IMR-90 (cell line): ENCODE measurements around the gene ARHGEF16. TPM values are rescaled to one million over a fixed set of nuclear protein-coding genes. Genes with fewer than 3 reads are reported as not detected.
A peak's percentile ranks its signal among the peaks of the same experiment; 100 is the strongest.

Source experiments
- ATAC-seq: fragments of 200-7000 bp; cut with Tn5 transposase; 2 replicates; pipeline ENCODE4 v1.9.1; 2020; ENCODE audit warnings: low read depth, mild to moderate bottlenecking, moderate library complexity
- BruUV-seq: library from RNA; stranded (reverse); fragments of 400-500 nt; replicated peaks from 2 replicates; lab custom pipeline; 2021; lab: Mats Ljungman, UMichigan
- CTCF ChIA-PET: fragments of 300-600 bp; formaldehyde crosslinking; extraction: SDS; loops from one replicate; lab custom pipeline; 2021; ENCODE audit warnings: antibody characterized with exemption; lab: Yijun Ruan, JAX
- POLR2A ChIA-PET: fragments of 300-600 bp; sonication (Branson Sonifier 250); formaldehyde crosslinking; loops from one replicate; lab custom pipeline; 2022; ENCODE audit warnings: antibody characterized with exemption; ENCODE audit not compliant: unreplicated experiment; lab: Charles Lee
- DNase-seq: peaks from one replicate; pipeline ENCODE4 v3.0.0; 2013
- H2AFZ ChIP-seq: replicated peaks from 2 replicates; pipeline ENCODE3; 2013; ENCODE audit warnings: low read length, mild to moderate bottlenecking; ENCODE audit not compliant: poor library complexity
- H2AK5ac ChIP-seq: 2 replicates; pipeline ENCODE4 v1.6.1; 2013; ENCODE audit warnings: low read depth, low read length, inconsistent platforms
- H2AK9ac ChIP-seq: replicated peaks from 2 replicates; pipeline ENCODE3; 2013; ENCODE audit warnings: mild to moderate bottlenecking, low read depth, low read length, moderate library complexity; ENCODE audit not compliant: poor library complexity
- H2BK120ac ChIP-seq: 2 replicates; pipeline ENCODE4 v1.6.1; 2013; ENCODE audit warnings: low read depth, low read length, inconsistent platforms
- H2BK15ac ChIP-seq: 3 replicates; pipeline ENCODE4 v1.6.1; 2013; ENCODE audit warnings: low read depth, low read length, inconsistent platforms
- H2BK20ac ChIP-seq: 2 replicates; pipeline ENCODE4 v1.6.1; 2013; ENCODE audit warnings: low read depth, mild to moderate bottlenecking, inconsistent platforms, low read length, moderate library complexity
- H2BK5ac ChIP-seq: 2 replicates; pipeline ENCODE4 v1.6.1; 2013; ENCODE audit warnings: mild to moderate bottlenecking, low read depth, low read length, inconsistent platforms; ENCODE audit not compliant: poor library complexity, severe bottlenecking
- H3K14ac ChIP-seq: replicated peaks from 2 replicates; pipeline ENCODE4 v1.6.1; 2013; ENCODE audit warnings: low read depth, low read length, inconsistent platforms
- H3K18ac ChIP-seq: 2 replicates; pipeline ENCODE4 v1.6.1; 2013; ENCODE audit warnings: low read depth, low read length, control low read depth
- H3K23ac ChIP-seq: 2 replicates; pipeline ENCODE4 v1.6.1; 2013; ENCODE audit warnings: low read depth, low read length, inconsistent platforms
- H3K27ac ChIP-seq: 2 replicates; pipeline ENCODE4 v1.5.1; 2013; ENCODE audit warnings: mild to moderate bottlenecking, control low read depth, low read length; ENCODE audit not compliant: insufficient read depth
- H3K27me3 ChIP-seq: 2 replicates; pipeline ENCODE4 v1.6.1; 2013; ENCODE audit warnings: low read length; ENCODE audit not compliant: control insufficient read depth, insufficient read depth
- H3K36me3 ChIP-seq: 2 replicates; pipeline ENCODE4 v1.6.1; 2013; ENCODE audit warnings: low read length, mixed read lengths; ENCODE audit not compliant: control insufficient read depth, insufficient read depth
- H3K4ac ChIP-seq: 2 replicates; pipeline ENCODE4 v1.6.1; 2013; ENCODE audit warnings: low read depth, low read length, inconsistent platforms
- H3K4me1 ChIP-seq: 2 replicates; pipeline ENCODE4 v1.6.1; 2013; ENCODE audit warnings: low read length, mixed read lengths; ENCODE audit not compliant: control insufficient read depth, insufficient read depth
- H3K4me2 ChIP-seq: 2 replicates; pipeline ENCODE4 v1.6.1; 2013; ENCODE audit warnings: low read depth, mild to moderate bottlenecking, control low read depth, low read length, moderate library complexity
- H3K4me3 ChIP-seq: 2 replicates; pipeline ENCODE4 v1.5.1; 2013; ENCODE audit warnings: low read depth, mild to moderate bottlenecking, control low read depth, low read length, moderate library complexity; ENCODE audit not compliant: insufficient read depth
- H3K56ac ChIP-seq: 2 replicates; pipeline ENCODE4 v1.6.1; 2013; ENCODE audit warnings: low read length, inconsistent platforms; ENCODE audit not compliant: insufficient read depth; ENCODE audit errors: extremely low read depth
- H3K79me1 ChIP-seq, 2 experiments: 2 replicates each; pipeline ENCODE4 v1.6.1; 2013; ENCODE audit warnings: low read length in 2 of 2, inconsistent platforms in 1 of 2, low read depth in 1 of 2
- H3K9ac ChIP-seq: 2 replicates; pipeline ENCODE4 v1.6.1; 2013; ENCODE audit warnings: low read depth, low read length, control low read depth
- H3K9me1 ChIP-seq: 2 replicates; pipeline ENCODE4 v1.6.1; 2013; ENCODE audit warnings: low read length, inconsistent platforms; ENCODE audit not compliant: insufficient read depth
- H3K9me3 ChIP-seq: 2 replicates; pipeline ENCODE4 v1.6.1; 2013; ENCODE audit warnings: low read length; ENCODE audit not compliant: control insufficient read depth, insufficient read depth
- H4K20me1 ChIP-seq: 2 replicates; pipeline ENCODE4 v1.6.1; 2013; ENCODE audit warnings: low read length, inconsistent platforms; ENCODE audit not compliant: insufficient read depth
- H4K5ac ChIP-seq: 2 replicates; pipeline ENCODE4 v1.6.1; 2013; ENCODE audit warnings: mild to moderate bottlenecking, low read depth, low read length, control low read depth
- H4K8ac ChIP-seq, 2 experiments: 2 replicates each; pipeline ENCODE4 v1.6.1; 2013; ENCODE audit warnings: low read depth in 2 of 2, low read length in 2 of 2, control low read depth in 1 of 2, inconsistent platforms in 1 of 2
- H4K91ac ChIP-seq: 2 replicates; pipeline ENCODE4 v1.6.1; 2013; ENCODE audit warnings: low read depth, low read length, inconsistent platforms; ENCODE audit not compliant: insufficient read depth
- BHLHE40 ChIP-seq: fragments of 150-350 bp; IDR thresholded peaks from 2 replicates; pipeline ENCODE4 v1.6.1; 2016; ENCODE audit warnings: mild to moderate bottlenecking, low read depth, low read length
- CTCF ChIP-seq: conservative IDR thresholded peaks from 2 replicates; pipeline ENCODE4 v1.5.1; 2012; ENCODE audit warnings: mild to moderate bottlenecking, low read depth, low read length, improper control_type of control experiment
- whole genome bisulfite sequencing, 2 experiments: methylation state at CpG; one replicate each; pipeline versions ENCODE4 v1.1.5 to v1.1.7; 2013; ENCODE audit warnings: missing lambda C conversion rate in 2 of 2; ENCODE audit not compliant: insufficient read length in 1 of 2; ENCODE audit errors: extremely low coverage in 2 of 2; 5-methylcytosine and 5-hydroxymethylcytosine counted together
- dilution Hi-C: fragments of 300-500 bp; cut with HindIII; formaldehyde crosslinking; loops from one replicate; pipeline ENCODE4 v1.14.3; 2018; ENCODE audit warnings: low sequenced_read_pairs; ENCODE audit not compliant: unreplicated experiment
- in situ Hi-C: fragments of 300-500 bp; cut with MboI; formaldehyde crosslinking; loops from 3 replicates; pipeline ENCODE4 v1.14.3; 2019; ENCODE audit warnings: low sequenced_read_pairs, inconsistent platforms, mixed read lengths
- intact Hi-C: fragments of 100-400 bp; cut with micrococcal nuclease; formaldehyde crosslinking; loops from 2 replicates; pipeline ENCODE4 v1.10.0; 2022
- polyA plus RNA-seq, 3 experiments: library from polyadenylated mRNA; depleted of rRNA; stranded (reverse); fragments of >200 nt; gene quantifications; 2 replicates each; pipeline ENCODE4 v1.2.3, GENCODE V29; 2012; ENCODE audit warnings: low replicate concordance in 1 of 3
- total RNA-seq: library from RNA; depleted of rRNA; stranded (reverse); fragments of >200 nt; gene quantifications from 2 replicates; pipeline ENCODE4 v1.2.3, GENCODE V29; 2012

ARHGEF16 gene
- total and polyA plus RNA-seq, 2 of the 4 experiments (the other 2 are of a cell fraction): 0.18 to 0.39 TPM

- WGBS, 2 experiments: 48% methylated on average over 5 of the region's 14 CpGs; no CpG with 5 or more reads in 1 of the 2 experiments
- POLR2A ChIA-PET: no interaction called here
- no peak overlapping the region for H2AK5ac ChIP-seq
- no peaks in the 10 kb centered on the region for H3K9me1 ChIP-seq
- dilution Hi-C loops (no loop called here), in situ Hi-C loops (no loop called here), intact Hi-C loops (no loop called here)
- no peaks in the 10 kb centered on the region for H3K4me1 ChIP-seq
- ATAC-seq (no peak), DNase-seq (no peak)
- no TSS peak for BruUV-seq
- H3K9ac ChIP-seq: no peak overlapping the region
- no peak overlapping the region for H3K4ac ChIP-seq
- no peaks in the 10 kb centered on the region for H3K36me3 ChIP-seq
- H3K14ac ChIP-seq: no peak overlapping the region
- CTCF ChIA-PET: no interaction called here
- H3K27me3 ChIP-seq: peaks cover 16% of the 10 kb centered on the region
- H3K23ac ChIP-seq: no peak overlapping the region
- H4K20me1 ChIP-seq: no peaks in the 10 kb centered on the region
- no peak overlapping the region for H4K5ac ChIP-seq
- H3K56ac ChIP-seq: no peak overlapping the region
- H4K8ac ChIP-seq: no peak overlapping the region
- TF ChIP-seq CTCF (no peak), BHLHE40 (peak; percentile 29; the same call in 1 of the 2 replicates)
- no peak overlapping the region for H4K91ac ChIP-seq
- no peak overlapping the region for H2BK5ac ChIP-seq
- no peak overlapping the region for H3K4me3 ChIP-seq
- no peak overlapping the region for H3K18ac ChIP-seq
- H2AFZ ChIP-seq: no peak overlapping the region
- H2BK15ac ChIP-seq: no peak overlapping the region
- no peak overlapping the region for H2BK120ac ChIP-seq
- no peaks in the 10 kb centered on the region for H3K9me3 ChIP-seq
- peak overlapping the region; percentile 28 for H2AK9ac ChIP-seq
- H2BK20ac ChIP-seq: no peak overlapping the region
- no peak overlapping the region for H3K4me2 ChIP-seq
- H3K79me1 ChIP-seq: no peaks in the 10 kb centered on the region
- no peak overlapping the region for H3K27ac ChIP-seq
Observed at GRCh38 chr1:3460672-3461131, 6.2 kb downstream of the ARHGEF16 start.
